Heart left ventricle (tissue), 16 donors: ENCODE data around the gene C1orf53. TPM values are rescaled to one million over a fixed set of nuclear protein-coding genes. Genes with fewer than 3 reads are reported as not detected.
"Not testable (repeated sequence)": the region's sequence is repeated elsewhere in the genome, so short reads cannot be mapped to it uniquely, and the experiment has no call there.

Experiments used
- ATAC-seq, 4 donors: fragments of 200-7000 bp; cut with Tn5 transposase; one replicate each; pipeline ENCODE4 v1.9.1; 2020 to 2022; ENCODE audit warnings: moderate library complexity in 4 of 4, mild to moderate bottlenecking in 3 of 4, moderate number of reproducible peaks in 1 of 4
- DNase-seq, 5 donors: peaks; one replicate each; pipeline ENCODE4 v3.0.0-alpha.2; 2020
- H3K27ac ChIP-seq, 12 donors: fragments of 200-600 bp; sonication (generic) in 4 of 12; one replicate each; pipeline versions ENCODE4 v1.5.0 to v1.8.0; 2016 to 2022; ENCODE audit warnings: mild to moderate bottlenecking in 2 of 12
- H3K27me3 ChIP-seq, 9 donors: fragments of 200-600 bp; sonication (generic) in 2 of 9; one replicate each; pipeline versions ENCODE4 v1.5.1 to v1.8.0; 2016 to 2022; ENCODE audit warnings: mild to moderate bottlenecking in 3 of 9
- H3K36me3 ChIP-seq, 9 donors: fragments of 200-600 bp; sonication (generic) in 2 of 9; one replicate each; pipeline versions ENCODE4 v1.5.0 to v1.8.0; 2018 to 2022; ENCODE audit warnings: mild to moderate bottlenecking in 2 of 9
- H3K4me1 ChIP-seq, 12 donors: fragments of 200-600 bp; sonication (generic) in 4 of 12; one replicate each; pipeline versions ENCODE4 v1.5.0 to v1.8.0; 2016 to 2022; ENCODE audit warnings: mild to moderate bottlenecking in 3 of 12
- H3K4me3 ChIP-seq, 12 donors: fragments of 200-600 bp; sonication (generic) in 4 of 12; one replicate each; pipeline versions ENCODE4 v1.5.0 to v1.8.0; 2017 to 2022; ENCODE audit warnings: mild to moderate bottlenecking in 9 of 12, moderate library complexity in 4 of 12
- H3K9me3 ChIP-seq, 12 donors: fragments of 200-600 bp; sonication (generic) in 4 of 12; one replicate each; pipeline versions ENCODE4 v1.5.0 to v1.8.0; 2016 to 2022; ENCODE audit warnings: mild to moderate bottlenecking in 1 of 12
- CTCF ChIP-seq, 12 donors: fragments of 200-600 bp; sonication (generic) in 4 of 12; IDR thresholded peaks; one replicate each; pipeline versions ENCODE4 v1.5.0 to v1.8.0; 2018 to 2022; ENCODE audit warnings: antibody characterized with exemption in 12 of 12, mild to moderate bottlenecking in 5 of 12
- POLR2A ChIP-seq, 2 donors: fragments of 450-650 bp; IDR thresholded peaks; one replicate each; pipeline ENCODE4 v1.6.1; 2017; ENCODE audit warnings: antibody characterized with exemption in 2 of 2, mild to moderate bottlenecking in 2 of 2, moderate library complexity in 2 of 2
- WGBS, 4 donors: extraction: QIAGEN DNeasy Blood & Tissue Kit in 2 of 4; methylation state at CpG; one replicate each; pipeline versions ENCODE4 v1.1.5 to v1.1.7; 2013 to 2018; 5-methylcytosine and 5-hydroxymethylcytosine counted together
- intact Hi-C, 10 donors: fragments of 100-400 bp; cut with DNase I; formaldehyde crosslinking; loops; one replicate each; pipeline versions ENCODE4 v1.11.1 to v1.14.2; 2022
- polyA plus RNA-seq, 2 donors: library from polyadenylated mRNA; stranded (reverse); fragments of 200-250 nt; gene quantifications; one replicate each; pipeline ENCODE4 v1.2.3, GENCODE V29; 2013
- total RNA-seq, 9 donors: library from RNA; depleted of rRNA in 2 of 9; stranded (reverse); fragments of >200 nt in 2 of 9; fragmentation: NEBNext Ultra II Directional in 3 of 9; extraction: Animal tissue kit (Norgen Biotek cat#: 25700) in 3 of 9; gene quantifications; one replicate each; pipeline versions ENCODE4 v1.1.0 to v1.2.4, GENCODE V29; 2016 to 2023
- donor health status: ischemic (EF 13 %, LVEDD 7.1; RV severe dilation, severe dysfunction).
- donor health status: healthy with polysubstance abuse.
- donor health status: DM: no; HTN: yes; CAD: no.
- donor health status: DM: no; HTN: no; CAD: no.
- donor health status: ischemic (EF 25% LVEDD 6.9; RV normal size, moderate dysfunction).
- donor health status: ischemic (EF 25% LVEDD 5.7; RV mildly dilated, moderate dysfunction).
- donor health status: healthy.
- donor health status: DM: yes; HTN: yes; CAD: no.
- donor health status: ischemic (EF 35%, LVEDD 5.7; RV mildly dilated, moderate dysfunction).
- donor health status: nonischemic (EF 11% LVEDD 7.7; RV severe dilation, severe dysfunction).
- donor health status: DM: yes; HTN: yes; CAD: no.
- donor health status: PGD.
- donor health status: ischemic (EF 29% LVEDD 5.4; RV normal size, mild dysfunction).
- donor health status: nonischemic (EF 23%, LVEDD 6.1; RV moderate dilation, normal function).

Gene C1orf53
- total and polyA plus RNA-seq, 11 donors, result 2.8 to 15.2 (median 6.8) TPM

GRCh38 chr1:197869490-197870077, 32.8 kb upstream of the C1orf53 start:
- TF ChIP-seq CTCF (IDR thresholded peaks at IDR 0.05) (no peak), POLR2A (IDR thresholded peaks at IDR 0.05) (no peak)
- 56 to 64% (median 60%) methylated on average over 2 of the region's 2 CpGs for WGBS, 4 donors
- DNase-seq (no peak), ATAC-seq (no peak)
- no peak overlapping the region for H3K27ac ChIP-seq
- H3K9me3 ChIP-seq, result no peaks in the 10 kb centered on the region
- H3K27me3 ChIP-seq, result no peaks in the 10 kb centered on the region
- intact Hi-C loops, result loop anchor here in 9 of 10 donors (1.0 to 10.0 kb wide), 7 partner anchors 95 to 347 kb away; partner anchors contain the start of gene DENND1B (in 1 of the 9)
- H3K4me1 ChIP-seq, result no peaks in the 10 kb centered on the region
- no peaks in the 10 kb centered on the region for H3K36me3 ChIP-seq
- H3K4me3 ChIP-seq, result no peak overlapping the region

GRCh38 chr1:197876894-197877293, 25.5 kb upstream of the C1orf53 start:
- H3K4me1 ChIP-seq, result no peaks in the 10 kb centered on the region
- DNase-seq, result no peak
- no peak overlapping the region for H3K27ac ChIP-seq
- TF ChIP-seq CTCF (IDR thresholded peaks at IDR 0.05) (no peak), POLR2A (IDR thresholded peaks at IDR 0.05) (no peak)
- no peak for ATAC-seq
- no peaks in the 10 kb centered on the region for H3K36me3 ChIP-seq
- no peaks in the 10 kb centered on the region for H3K27me3 ChIP-seq
- peaks cover 0 to 26% (median 12%) of the 10 kb centered on the region in 12 donors for H3K9me3 ChIP-seq
- intact Hi-C loops, result loop anchor here in 1 of 10 donors (10.0 kb wide), 1 partner anchor 352 kb away; no protein-coding TSS in a partner anchor
- no peak overlapping the region for H3K4me3 ChIP-seq

GRCh38 chr1:197880385-197880784, 22.0 kb upstream of the C1orf53 start:
- 72 to 84% (median 80%) methylated on average over 4 of the region's 4 CpGs for WGBS, 4 donors
- H3K27ac ChIP-seq, ATAC-seq, H3K4me1 ChIP-seq, H3K4me3 ChIP-seq, DNase-seq, H3K36me3 ChIP-seq, intact Hi-C loops: not testable (repeated sequence)
- H3K27me3 ChIP-seq, result peaks cover 0 to 13% (median 0%) of the 10 kb centered on the region in 9 donors
- peaks cover 0 to 26% (median 12%) of the 10 kb centered on the region in 12 donors for H3K9me3 ChIP-seq

GRCh38 chr1:197882241-197882640, 20.2 kb upstream of the C1orf53 start:
- ATAC-seq, H3K9me3 ChIP-seq, DNase-seq, intact Hi-C loops, H3K4me1 ChIP-seq, H3K36me3 ChIP-seq, H3K27ac ChIP-seq, H3K4me3 ChIP-seq: not testable (repeated sequence)
- H3K27me3 ChIP-seq, result peaks cover 0 to 13% (median 0%) of the 10 kb centered on the region in 9 donors
- WGBS, 4 donors, result 92 to 97% (median 94%) methylated on average over 2 of the region's 2 CpGs

GRCh38 chr1:197884173-197884572, 18.3 kb upstream of the C1orf53 start:
- Histone ChIP-seq H3K27ac (no peak overlapping the region), H3K36me3 (no peaks in the 10 kb centered on the region), H3K9me3 (no peaks in the 10 kb centered on the region), H3K4me1 (no peaks in the 10 kb centered on the region), H3K4me3 (no peak overlapping the region), H3K27me3 (peaks cover 0 to 21% (median 0%) of the 10 kb centered on the region in 9 donors)
- no peak for DNase-seq
- intact Hi-C loops, result no loop called here
- ATAC-seq, result no peak
- 72 to 100% (median 75%) methylated on average over 2 to 7 of the region's 7 CpGs for WGBS, 4 donors
- TF ChIP-seq POLR2A (IDR thresholded peaks at IDR 0.05), result no peak
- TF ChIP-seq CTCF (IDR thresholded peaks at IDR 0.05), result no peak
